HG03196 (cell line): ENCODE results near the gene MAPKAPK2.
"Not testable (repeated sequence)": the region's sequence is repeated elsewhere in the genome, so short reads cannot be mapped to it uniquely, and the experiment has no call there.

Source experiments
- ATAC-seq: cut with Tn5 transposase; IDR thresholded peaks from one replicate; pipeline ENCODE4 v1.9.1; 2021; ENCODE audit not compliant: unreplicated experiment

Gene MAPKAPK2

DNA sequence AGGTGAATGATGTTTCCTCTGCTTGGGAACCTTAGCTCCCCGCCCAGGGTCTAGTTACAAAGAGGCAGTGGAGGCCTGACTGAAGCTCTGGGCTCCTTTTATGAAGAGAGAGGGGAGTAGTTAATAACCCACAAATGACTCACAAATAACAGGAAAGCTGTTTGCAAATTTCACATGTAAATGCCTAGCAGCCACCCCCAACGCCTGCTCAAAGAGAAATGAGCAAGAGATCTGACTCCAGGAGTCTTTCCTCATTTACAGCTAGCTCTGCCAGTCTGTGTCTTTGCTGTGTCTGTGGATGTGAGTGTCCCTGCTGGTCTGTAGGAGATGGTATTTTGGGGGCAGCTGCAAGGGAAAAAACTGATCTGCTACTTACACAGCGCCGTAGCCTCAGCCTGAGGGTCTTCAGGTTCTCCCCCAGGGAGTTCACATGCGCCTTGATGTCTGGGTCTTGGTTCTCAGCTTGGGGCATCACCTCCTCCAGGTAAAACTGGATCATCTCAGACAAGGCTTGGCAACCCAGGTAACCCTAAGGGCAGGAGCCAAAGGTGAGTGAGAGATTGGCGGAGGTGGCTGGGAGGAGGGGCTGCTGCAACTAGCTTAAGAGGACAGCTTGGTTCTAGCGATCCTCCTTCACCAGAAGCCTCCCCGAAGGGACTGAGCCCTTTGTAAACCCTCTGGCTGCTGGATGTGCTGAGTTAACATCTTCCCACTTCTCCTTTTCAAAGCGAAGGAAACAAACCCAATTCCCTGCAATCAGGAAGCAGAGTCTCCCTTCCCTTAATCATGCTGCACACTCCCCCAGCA is 86.0 kb downstream of the MAPKAPK2 start, which contains the start of gene IL19:
IL19 (plus strand) TSS at position 243 of the 807 bp plus-strand sequence. CDS start 65,890 bp downstream, outside the sequence.
- peak; percentile 15 for ATAC-seq

DNA sequence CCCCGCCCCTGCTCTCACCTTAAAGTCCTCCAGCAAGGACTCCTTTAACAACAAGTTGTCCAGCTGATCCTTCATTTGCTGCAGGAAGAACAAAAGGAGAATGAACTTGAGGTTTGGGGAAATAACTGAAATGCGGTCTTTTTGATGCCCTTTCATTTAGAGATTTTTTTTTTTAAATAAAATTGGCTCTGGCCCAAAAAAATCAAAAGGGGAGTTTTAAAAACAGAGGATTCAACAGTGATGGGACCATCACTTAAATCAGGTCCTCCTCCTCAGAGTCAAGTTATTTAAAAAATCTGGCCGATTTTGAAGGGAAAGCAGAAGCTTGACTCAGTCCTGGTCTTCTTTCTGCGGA is 86.6 kb downstream of the MAPKAPK2 start:
- ATAC-seq, result no peak

DNA sequence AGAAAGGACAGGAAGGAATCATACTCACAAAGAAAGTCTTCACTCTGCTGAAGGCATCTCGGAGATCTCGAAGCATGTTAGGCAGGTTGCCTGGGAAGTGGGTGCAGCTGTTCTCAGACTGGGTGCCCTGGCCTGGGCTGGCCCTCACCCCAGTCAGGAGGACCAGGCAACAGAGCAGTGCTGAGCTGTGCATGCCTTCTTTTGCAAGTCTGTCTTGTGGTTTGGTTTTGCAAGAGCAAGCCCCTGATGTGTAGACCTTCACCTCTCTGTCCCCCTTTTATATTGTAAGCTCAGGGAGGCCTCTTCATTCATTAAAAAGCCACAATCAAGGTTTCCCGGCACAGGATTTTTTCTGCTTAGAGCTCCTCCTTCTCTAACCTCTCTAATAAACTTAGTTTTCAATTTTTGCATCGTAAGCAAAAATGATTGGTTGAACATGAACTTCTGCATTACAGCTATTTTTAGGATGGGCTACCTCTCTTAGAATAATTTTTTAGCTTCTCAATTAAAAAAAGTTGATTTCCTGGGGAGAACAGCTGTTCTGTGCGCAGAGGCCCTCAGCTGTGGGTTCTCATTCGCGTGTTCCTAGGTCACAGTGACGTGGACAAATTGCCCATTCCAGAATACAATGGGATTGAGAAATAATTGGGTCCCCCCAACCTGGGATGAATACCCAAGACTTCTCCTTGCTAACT is 87.7 kb downstream of the MAPKAPK2 start, which contains the start of gene IL10:
IL10 (minus strand) TSS at position 252 of the 695 bp plus-strand sequence; CDS start at position 193, 59 bp downstream.
- no peak for ATAC-seq

DNA sequence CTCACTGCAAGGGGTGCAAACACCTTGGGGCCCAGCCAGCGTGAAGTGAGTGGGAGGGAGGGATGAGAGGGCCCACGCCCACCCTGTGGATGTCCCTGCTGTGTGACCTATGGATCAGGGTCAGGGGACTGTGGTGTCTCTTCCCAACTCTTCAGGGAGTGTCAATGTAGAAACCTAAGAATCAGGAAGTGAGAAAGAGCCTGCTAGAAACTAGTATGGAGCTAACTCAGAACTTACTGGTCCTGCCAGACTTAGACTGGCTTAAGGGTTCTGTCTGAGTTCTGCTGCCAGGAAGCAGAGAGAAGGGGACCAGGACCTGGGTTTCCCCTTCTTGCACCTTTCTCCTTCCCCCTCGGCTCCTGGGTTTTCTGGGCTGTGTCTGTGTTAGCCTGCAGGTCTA is 89.4 kb downstream of the MAPKAPK2 start:
- no peak for ATAC-seq

DNA sequence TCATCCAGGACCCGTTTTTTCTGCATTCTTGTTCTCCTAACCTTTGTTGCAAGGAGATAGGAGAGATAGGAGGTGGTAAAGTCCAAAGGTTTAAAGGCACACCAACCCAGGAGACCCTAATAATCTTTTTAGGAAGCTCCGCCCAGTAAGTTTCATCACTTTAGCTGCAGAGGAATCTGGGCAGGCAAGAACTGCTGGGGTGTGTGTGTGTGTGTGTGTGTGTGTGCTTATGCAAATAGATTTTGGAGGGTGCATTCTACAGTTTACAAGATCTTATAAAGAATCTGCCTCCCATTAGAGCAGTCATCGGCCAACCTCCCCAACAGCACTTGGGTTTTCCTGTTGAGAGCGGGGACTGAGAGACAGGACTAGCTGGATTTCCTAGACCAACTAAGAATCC is 91.5 kb downstream of the MAPKAPK2 start:
- no peak for ATAC-seq

DNA sequence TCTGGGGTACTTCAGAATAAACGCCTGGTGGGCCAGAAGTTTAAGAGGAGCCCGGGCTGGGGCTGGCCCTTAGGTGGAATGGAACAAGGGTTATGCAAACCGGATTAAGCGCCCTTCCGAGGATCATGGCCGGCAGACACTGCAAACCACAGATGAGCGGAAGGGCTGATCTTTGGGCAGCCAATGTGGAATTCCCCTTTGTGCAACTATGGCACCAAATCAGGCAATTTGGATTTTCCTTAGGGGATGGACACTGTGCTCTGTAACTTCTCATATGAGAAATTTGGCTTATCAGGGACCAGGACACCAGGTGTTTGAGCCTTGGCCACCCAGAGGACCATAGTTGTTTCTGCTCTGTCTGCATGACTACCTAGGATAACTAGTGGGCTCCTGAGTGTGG is 93.3 kb downstream of the MAPKAPK2 start:
- no peak for ATAC-seq

DNA sequence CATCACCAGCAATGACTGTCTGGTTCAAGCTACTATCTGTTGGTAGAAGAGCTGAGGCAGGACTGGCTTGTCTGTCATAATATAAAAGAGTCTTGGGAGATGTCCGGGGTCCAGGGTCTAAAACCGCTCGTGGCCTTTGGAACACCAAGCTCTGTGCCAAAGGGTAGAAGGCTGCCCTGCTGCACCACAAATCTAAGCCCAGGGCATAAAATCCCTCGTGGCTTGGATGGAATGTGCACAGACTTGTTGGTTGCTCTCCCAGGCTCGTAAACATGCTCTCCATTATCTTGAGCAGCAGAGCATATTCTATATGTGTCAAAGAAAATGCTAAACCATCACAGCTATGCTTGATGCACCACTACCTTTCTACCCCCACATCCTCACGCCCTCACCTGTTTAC is 94.2 kb downstream of the MAPKAPK2 start:
- not testable (repeated sequence) for ATAC-seq

DNA sequence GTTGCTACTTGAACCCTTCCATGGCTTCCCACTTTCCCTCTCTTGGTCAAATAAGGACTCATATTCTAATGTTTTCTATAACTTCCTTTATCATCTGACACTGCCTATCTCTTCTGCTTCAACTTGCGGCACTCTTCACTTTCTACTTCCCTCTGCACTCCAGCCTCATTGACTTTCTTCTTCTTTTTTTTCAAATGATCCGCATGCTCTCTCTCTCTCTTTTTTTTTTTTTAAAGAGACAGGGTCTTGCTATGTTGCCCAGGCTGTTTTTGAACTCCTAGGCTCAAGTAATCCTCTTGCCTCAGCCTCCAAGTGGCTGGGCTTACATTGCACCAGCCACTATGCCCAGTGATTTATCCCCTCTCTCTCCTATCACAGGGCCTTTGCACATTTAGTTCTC is 94.9 kb downstream of the MAPKAPK2 start:
- no peak for ATAC-seq

DNA sequence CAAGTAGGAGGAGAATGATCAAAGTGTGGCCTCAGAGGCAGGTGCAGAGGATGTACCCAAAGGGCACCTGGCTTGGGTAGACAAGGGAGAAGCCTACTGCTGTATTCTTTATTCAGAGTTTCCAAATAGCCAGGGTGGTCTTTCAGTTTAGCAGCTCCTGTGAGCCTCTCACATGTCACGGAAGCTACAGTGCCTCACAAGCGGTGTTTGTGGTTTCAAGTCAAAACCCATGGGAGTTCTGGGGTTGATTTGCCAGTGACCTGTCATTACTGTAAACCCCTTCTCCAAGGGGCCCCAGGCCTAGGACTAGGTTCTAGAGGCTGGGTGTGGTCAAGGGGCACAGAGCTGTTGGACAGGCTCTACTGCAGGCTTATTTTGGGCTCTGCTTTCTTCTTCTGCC is 97.7 kb downstream of the MAPKAPK2 start:
- peak; percentile 64 for ATAC-seq

DNA sequence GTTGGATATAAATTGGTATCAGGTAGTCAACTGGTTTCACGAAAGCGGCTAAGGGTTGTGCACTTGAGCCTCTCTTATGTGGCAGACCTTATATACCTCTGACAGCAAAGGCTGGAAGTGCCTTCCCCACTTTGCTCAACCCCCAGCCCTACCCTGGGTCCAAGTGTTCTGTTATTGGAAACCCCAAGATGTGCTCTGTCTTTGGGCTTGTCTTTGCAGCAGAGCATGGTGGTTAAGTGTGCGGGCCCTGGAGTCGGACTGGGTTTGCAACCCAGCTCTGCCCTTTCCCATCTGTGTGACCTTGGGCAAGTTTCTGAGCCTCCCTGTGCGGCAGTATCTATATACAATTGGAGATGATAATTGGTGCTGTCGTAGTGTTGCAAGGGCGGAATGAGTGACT is 98.8 kb downstream of the MAPKAPK2 start:
- ATAC-seq, result no peak
